Loucy (cell line): ENCODE measurements around the gene MEGF10.

Source experiments
- H2AFZ ChIP-seq: fragments of 200-600 bp; sonication (generic); 2 replicates; pipeline ENCODE4 v1.6.0; 2016; ENCODE audit warnings: antibody characterized with exemption, mild to moderate bottlenecking, low read length, moderate library complexity
- H3F3A ChIP-seq: fragments of 200-600 bp; 2 replicates; pipeline ENCODE4 v1.6.0; 2016; ENCODE audit warnings: antibody characterized with exemption, low read depth, mild to moderate bottlenecking
- H3K27me3 ChIP-seq: fragments of 200-600 bp; sonication (generic); 2 replicates; pipeline ENCODE4 v1.6.1; 2014; ENCODE audit warnings: low read length, mild to moderate bottlenecking; ENCODE audit not compliant: insufficient read depth, poor library complexity, severe bottlenecking
- H3K36me3 ChIP-seq: fragments of 200-600 bp; sonication (generic); 2 replicates; pipeline ENCODE4 v1.6.1; 2016; ENCODE audit warnings: low read length; ENCODE audit not compliant: insufficient read depth
- H3K4me1 ChIP-seq: fragments of 200-600 bp; sonication (generic); 2 replicates; pipeline ENCODE4 v1.5.1; 2014; ENCODE audit warnings: low read length, mild to moderate bottlenecking; ENCODE audit not compliant: insufficient read depth, poor library complexity, severe bottlenecking
- H3K4me2 ChIP-seq: fragments of 200-600 bp; sonication (generic); 2 replicates; pipeline ENCODE4 v1.6.0; 2014; ENCODE audit warnings: antibody characterized with exemption, low read length, low read depth, mild to moderate bottlenecking; ENCODE audit not compliant: poor library complexity, severe bottlenecking
- H3K4me3 ChIP-seq: fragments of 200-600 bp; sonication (generic); 2 replicates; pipeline ENCODE4 v1.5.1; 2014; ENCODE audit warnings: low read length, mild to moderate bottlenecking, mixed read lengths; ENCODE audit not compliant: poor library complexity, severe bottlenecking
- H3K79me2 ChIP-seq: fragments of 200-600 bp; sonication (generic); 2 replicates; pipeline ENCODE4 v1.6.1; 2014; ENCODE audit warnings: low read length; ENCODE audit not compliant: insufficient read depth
- H3K9ac ChIP-seq: fragments of 200-600 bp; sonication (generic); 2 replicates; pipeline ENCODE4 v1.6.0; 2014; ENCODE audit warnings: mild to moderate bottlenecking, low read depth, low read length, moderate library complexity; ENCODE audit not compliant: poor library complexity, severe bottlenecking
- H3K9me2 ChIP-seq: fragments of 200-600 bp; sonication (generic); replicated peaks from 2 replicates; pipeline ENCODE4 v1.6.1; 2016; ENCODE audit warnings: low read depth, low read length, mixed read lengths
- H3K9me3 ChIP-seq: fragments of 200-600 bp; sonication (generic); 2 replicates; pipeline ENCODE4 v1.6.1; 2014; ENCODE audit warnings: mild to moderate bottlenecking, antibody characterized with exemption, low read length, low read depth; ENCODE audit not compliant: insufficient read depth
- H4K20me1 ChIP-seq: fragments of 200-600 bp; sonication (generic); 2 replicates; pipeline ENCODE4 v1.6.0; 2014; ENCODE audit warnings: antibody characterized with exemption, low read length, mild to moderate bottlenecking; ENCODE audit not compliant: insufficient read depth, poor library complexity, severe bottlenecking
- EZH2phosphoT487 ChIP-seq: fragments of 200-600 bp; IDR thresholded peaks from 2 replicates; pipeline ENCODE4 v1.6.1; 2018; ENCODE audit warnings: antibody characterized with exemption, mild to moderate bottlenecking, moderate library complexity, borderline replicate concordance
- TF ChIP-seq, protein P1 (sequence below): fragments of 200-600 bp; sonication (generic); conservative IDR thresholded peaks from 2 replicates; pipeline ENCODE4 v1.5.1; 2014; ENCODE audit warnings: mild to moderate bottlenecking, antibody characterized with exemption, low read length

Gene MEGF10

DNA sequence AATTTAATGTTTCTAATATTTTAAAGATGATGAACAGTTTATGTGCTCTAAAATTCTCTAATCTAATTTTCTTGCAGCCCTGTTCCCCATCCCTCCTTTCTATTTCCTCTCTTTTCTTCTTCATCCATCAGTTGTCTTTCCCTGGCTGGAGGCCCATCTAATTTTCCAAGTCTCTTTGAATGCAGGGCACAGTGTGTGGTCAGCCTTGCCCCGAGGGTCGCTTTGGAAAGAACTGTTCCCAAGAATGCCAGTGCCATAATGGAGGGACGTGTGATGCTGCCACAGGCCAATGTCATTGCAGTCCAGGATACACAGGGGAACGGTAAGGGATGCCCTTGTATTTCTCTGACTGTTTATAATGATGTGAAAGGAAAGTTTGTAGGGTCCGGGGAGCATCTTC, 111.8 kb downstream of the MEGF10 start:
- H3K4me2 ChIP-seq = no peak overlapping the region
- no peaks in the 10 kb centered on the region for H3K79me2 ChIP-seq
- no peaks in the 10 kb centered on the region for H4K20me1 ChIP-seq
- H3K9ac ChIP-seq = no peak overlapping the region
- no peaks in the 10 kb centered on the region for H3K27me3 ChIP-seq
- TF ChIP-seq, protein P1, sequence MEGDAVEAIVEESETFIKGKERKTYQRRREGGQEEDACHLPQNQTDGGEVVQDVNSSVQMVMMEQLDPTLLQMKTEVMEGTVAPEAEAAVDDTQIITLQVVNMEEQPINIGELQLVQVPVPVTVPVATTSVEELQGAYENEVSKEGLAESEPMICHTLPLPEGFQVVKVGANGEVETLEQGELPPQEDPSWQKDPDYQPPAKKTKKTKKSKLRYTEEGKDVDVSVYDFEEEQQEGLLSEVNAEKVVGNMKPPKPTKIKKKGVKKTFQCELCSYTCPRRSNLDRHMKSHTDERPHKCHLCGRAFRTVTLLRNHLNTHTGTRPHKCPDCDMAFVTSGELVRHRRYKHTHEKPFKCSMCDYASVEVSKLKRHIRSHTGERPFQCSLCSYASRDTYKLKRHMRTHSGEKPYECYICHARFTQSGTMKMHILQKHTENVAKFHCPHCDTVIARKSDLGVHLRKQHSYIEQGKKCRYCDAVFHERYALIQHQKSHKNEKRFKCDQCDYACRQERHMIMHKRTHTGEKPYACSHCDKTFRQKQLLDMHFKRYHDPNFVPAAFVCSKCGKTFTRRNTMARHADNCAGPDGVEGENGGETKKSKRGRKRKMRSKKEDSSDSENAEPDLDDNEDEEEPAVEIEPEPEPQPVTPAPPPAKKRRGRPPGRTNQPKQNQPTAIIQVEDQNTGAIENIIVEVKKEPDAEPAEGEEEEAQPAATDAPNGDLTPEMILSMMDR = no peak
- no peak for TF ChIP-seq EZH2phosphoT487
- H3K4me3 ChIP-seq = no peak overlapping the region
- H3K36me3 ChIP-seq = no peaks in the 10 kb centered on the region
- no peaks in the 10 kb centered on the region for H3F3A ChIP-seq
- H3K4me1 ChIP-seq = peaks cover 37% of the 10 kb centered on the region
- no peaks in the 10 kb centered on the region for H3K9me3 ChIP-seq
- H3K9me2 ChIP-seq = no peaks in the 10 kb centered on the region
- H2AFZ ChIP-seq = no peak overlapping the region

DNA sequence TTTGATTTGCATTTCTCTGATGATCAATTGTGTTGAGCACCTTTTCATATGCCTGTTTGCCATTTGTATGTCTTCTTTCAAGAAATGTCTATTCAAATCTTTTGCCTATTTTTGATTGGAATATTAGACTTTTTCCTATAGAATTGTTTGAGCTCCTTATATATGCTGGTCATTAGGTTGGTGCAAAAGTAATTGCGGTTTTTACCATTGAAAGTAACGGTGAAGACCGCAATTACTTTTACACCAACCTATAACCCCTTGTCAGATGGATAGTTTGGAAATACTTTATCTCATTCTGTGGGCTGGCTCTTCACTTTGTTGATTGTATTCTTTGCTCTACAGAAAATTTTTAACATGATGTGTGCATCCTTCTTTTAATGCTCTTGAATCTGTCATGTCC, 113.6 kb downstream of the MEGF10 start:
- Histone ChIP-seq H3K27me3 (no peaks in the 10 kb centered on the region), H3K4me3 (no peak overlapping the region), H3K79me2 (no peaks in the 10 kb centered on the region), H3K9ac (no peak overlapping the region), H4K20me1 (no peaks in the 10 kb centered on the region), H3K9me3 (no peaks in the 10 kb centered on the region), H3K9me2 (no peaks in the 10 kb centered on the region), H3F3A (no peaks in the 10 kb centered on the region), H3K4me1 (peaks cover 39% of the 10 kb centered on the region), H3K4me2 (no peak overlapping the region), H3K36me3 (no peaks in the 10 kb centered on the region), H2AFZ (no peak overlapping the region)
- TF ChIP-seq, protein P1 = no peak
- TF ChIP-seq EZH2phosphoT487 = no peak

DNA sequence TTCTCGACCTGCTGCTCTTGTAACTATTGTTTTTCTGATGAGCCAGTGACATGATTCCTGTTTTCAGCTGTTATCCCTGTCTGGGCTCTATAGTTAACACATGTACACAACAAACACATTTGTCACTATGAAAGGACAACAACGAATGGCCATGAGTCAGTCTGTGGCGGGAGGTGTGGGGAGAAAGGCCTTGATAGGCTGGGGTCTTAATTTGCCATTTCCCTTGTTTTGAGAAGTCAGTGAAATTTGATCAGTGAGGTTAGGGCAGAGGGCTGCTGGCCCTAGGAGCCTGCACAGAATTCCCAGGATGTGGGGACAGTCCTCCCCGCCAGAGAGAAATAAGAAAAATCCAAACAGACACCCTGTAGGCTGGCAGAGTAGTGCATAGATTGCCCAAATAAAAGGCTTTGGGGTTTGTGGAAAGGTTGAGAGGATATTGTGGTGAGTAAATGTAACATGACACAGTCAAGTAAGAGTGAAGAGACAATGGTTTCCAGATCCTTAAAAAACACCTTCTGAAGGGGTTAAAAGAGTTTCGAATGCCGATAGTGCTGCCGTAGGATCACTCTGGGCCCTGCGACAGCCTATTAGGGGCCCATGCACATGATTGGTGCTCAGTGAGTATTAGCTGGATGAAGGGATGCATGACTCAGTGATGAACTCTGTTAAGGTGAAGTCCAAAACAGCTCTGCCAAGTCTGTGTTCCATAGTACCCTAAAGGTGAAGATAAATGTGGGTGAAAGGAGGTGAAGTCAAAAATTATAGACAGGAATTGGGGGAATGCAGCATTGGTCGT, 115.9 kb downstream of the MEGF10 start:
- H3K27me3 ChIP-seq = no peaks in the 10 kb centered on the region
- H3F3A ChIP-seq = no peaks in the 10 kb centered on the region
- H3K4me2 ChIP-seq = no peak overlapping the region
- H3K9me3 ChIP-seq = no peaks in the 10 kb centered on the region
- H4K20me1 ChIP-seq = no peaks in the 10 kb centered on the region
- no peaks in the 10 kb centered on the region for H3K79me2 ChIP-seq
- H2AFZ ChIP-seq = no peak overlapping the region
- H3K36me3 ChIP-seq = no peaks in the 10 kb centered on the region
- TF ChIP-seq EZH2phosphoT487 = no peak
- TF ChIP-seq, protein P1 = no peak
- no peak overlapping the region for H3K9ac ChIP-seq
- no peak overlapping the region for H3K4me3 ChIP-seq
- H3K9me2 ChIP-seq = no peaks in the 10 kb centered on the region
- peaks cover 36% of the 10 kb centered on the region for H3K4me1 ChIP-seq
